Activated T-cell treated with anti-CD3 and anti-CD28 coated beads, Interleukin-2, amount 50 U/mL, for 72 hours (primary cell): ENCODE data around the gene PCDHAC1. TPM values are rescaled to one million over a fixed set of nuclear protein-coding genes. Genes with fewer than 3 reads are reported as not detected.
"Not testable (repeated sequence)": the region's sequence is repeated elsewhere in the genome, so short reads cannot be mapped to it uniquely, and the experiment has no call there.

ENCODE experiments used
- ATAC-seq, 2 donors: fragments of 150-1000 bp; cut with Tn5 transposase; replicated peaks in 1 of 2; 2 replicates each; pipeline ENCODE4 v1.10.0; 2021; ENCODE audit warnings: moderate library complexity in 2 of 2, mild to moderate bottlenecking in 1 of 2
- DNase-seq, 2 donors: peaks; one replicate each; pipeline ENCODE4 v3.0.0; 2021 to 2022; ENCODE audit warnings: mixed read lengths in 1 of 2
- H3K27ac Mint-ChIP-seq: one replicate; pipeline ENCODE4 v1.8.0; 2022; ENCODE audit warnings: mild to moderate bottlenecking, moderate library complexity, mixed read lengths
- H3K27me3 Mint-ChIP-seq: one replicate; pipeline ENCODE4 v1.8.0; 2022; ENCODE audit warnings: low read depth, mixed read lengths
- H3K36me3 Mint-ChIP-seq, 2 donors: one replicate each; pipeline ENCODE4 v1.8.0; 2022; ENCODE audit warnings: mixed read lengths in 2 of 2, mild to moderate bottlenecking in 1 of 2; ENCODE audit not compliant: insufficient read depth in 2 of 2
- H3K4me1 Mint-ChIP-seq: one replicate; pipeline ENCODE4 v1.8.0; 2022; ENCODE audit warnings: low read depth, mixed read lengths
- H3K4me3 Mint-ChIP-seq, 2 donors: one replicate each; pipeline ENCODE4 v1.8.0; 2022; ENCODE audit warnings: mild to moderate bottlenecking in 2 of 2, mixed read lengths in 2 of 2, moderate library complexity in 2 of 2
- H3K9me3 Mint-ChIP-seq, 2 donors: one replicate each; pipeline ENCODE4 v1.8.0; 2022; ENCODE audit warnings: mixed read lengths in 2 of 2
- total RNA-seq, 2 donors: library from RNA; stranded (reverse); gene quantifications; one replicate each; pipeline ENCODE4 v1.2.3, GENCODE V29; 2022

Gene PCDHAC1
- total RNA-seq, result not detected

- H3K4me3 Mint-ChIP-seq, result peak within 1 kb of the TSS; percentile 52 to 60
- peaks cover 35% of the 10 kb centered on the region for H3K27me3 Mint-ChIP-seq
Observed at GRCh38 chr5:140925806-140926442, at the start of gene PCDHAC1. Gene PCDHAC1 (plus strand): TSS chr5:140926299. CDS start chr5:140926893, 594 bp downstream.

GRCh38 chr5:140876541-140877261 lies 49.4 kb upstream of the PCDHAC1 start:
- DNase-seq, ATAC-seq, H3K27ac Mint-ChIP-seq, H3K4me3 Mint-ChIP-seq, H3K4me1 Mint-ChIP-seq: not testable (repeated sequence)
- Mint-ChIP-seq H3K9me3 (peaks cover 3 to 12% of the 10 kb centered on the region in 2 donors), H3K36me3 (peaks cover 11 to 15% of the 10 kb centered on the region in 2 donors), H3K27me3 (peaks cover 31% of the 10 kb centered on the region)

More at GRCh38 chr5:140925806-140926442, at the start of gene PCDHAC1:
- H3K27ac Mint-ChIP-seq, result no peak within 1 kb of the TSS
- no peaks in the 10 kb centered on the region for H3K9me3 Mint-ChIP-seq
- H3K36me3 Mint-ChIP-seq, result peaks cover 0 to 2% of the 10 kb centered on the region in 2 donors
- H3K4me1 Mint-ChIP-seq, result peaks cover 5% of the 10 kb centered on the region
- no peak for DNase-seq
- peak; percentile 5 to 24 for ATAC-seq

- H3K9me3 Mint-ChIP-seq, result peaks cover 4 to 10% of the 10 kb centered on the region in 2 donors
- ATAC-seq, result no peak
- no peak overlapping the region for H3K27ac Mint-ChIP-seq
- peaks cover 32% of the 10 kb centered on the region for H3K27me3 Mint-ChIP-seq
- H3K4me3 Mint-ChIP-seq, result no peak overlapping the region
- DNase-seq, result no peak
- H3K4me1 Mint-ChIP-seq, result no peaks in the 10 kb centered on the region
- peaks cover 9 to 15% of the 10 kb centered on the region in 2 donors for H3K36me3 Mint-ChIP-seq
Observed at GRCh38 chr5:140877262-140877581, 48.9 kb upstream of the PCDHAC1 start.

- H3K4me3 Mint-ChIP-seq, result no peak within 1 kb of the TSS
- peaks cover 14% of the 10 kb centered on the region for H3K27me3 Mint-ChIP-seq
- no peaks in the 10 kb centered on the region for H3K4me1 Mint-ChIP-seq
- H3K27ac Mint-ChIP-seq, result peak within 1 kb of the TSS; percentile 39
- ATAC-seq (no peak), DNase-seq (no peak)
- peaks cover 4 to 9% of the 10 kb centered on the region in 2 donors for H3K9me3 Mint-ChIP-seq
- H3K36me3 Mint-ChIP-seq, result peaks cover 6 to 11% of the 10 kb centered on the region in 2 donors
Observed at GRCh38 chr5:140881889-140882590, 44.1 kb upstream of the PCDHAC1 start, which contains the start of gene PCDHA13. Gene PCDHA13 (plus strand): TSS chr5:140882124. CDS start chr5:140882269, 145 bp downstream.

GRCh38 chr5:140882591-140882899 lies 43.6 kb upstream of the PCDHAC1 start:
- Mint-ChIP-seq H3K9me3 (peaks cover 4 to 9% of the 10 kb centered on the region in 2 donors), H3K36me3 (peaks cover 6 to 11% of the 10 kb centered on the region in 2 donors), H3K27ac (no peak overlapping the region), H3K4me3 (no peak overlapping the region), H3K27me3 (peaks cover 14% of the 10 kb centered on the region), H3K4me1 (no peaks in the 10 kb centered on the region)
- no peak for ATAC-seq
- DNase-seq, result no peak

GRCh38 chr5:140883373-140883772 lies 42.7 kb upstream of the PCDHAC1 start:
- Mint-ChIP-seq H3K4me1 (no peaks in the 10 kb centered on the region), H3K4me3 (no peak overlapping the region), H3K27ac (no peak overlapping the region), H3K36me3 (peaks cover 6 to 10% of the 10 kb centered on the region in 2 donors), H3K9me3 (peaks cover 4 to 9% of the 10 kb centered on the region in 2 donors), H3K27me3 (peaks cover 14% of the 10 kb centered on the region)
- DNase-seq (no peak), ATAC-seq (no peak)

- Mint-ChIP-seq H3K27ac (no peak overlapping the region), H3K4me3 (no peak overlapping the region), H3K36me3 (peaks cover 6 to 8% of the 10 kb centered on the region in 2 donors), H3K9me3 (peaks cover 4 to 6% of the 10 kb centered on the region in 2 donors), H3K27me3 (peaks cover 14% of the 10 kb centered on the region), H3K4me1 (no peaks in the 10 kb centered on the region)
- ATAC-seq (no peak), DNase-seq (no peak)
Observed at GRCh38 chr5:140883927-140884697, 42.0 kb upstream of the PCDHAC1 start.

- ATAC-seq, result no peak
- Mint-ChIP-seq H3K4me1 (no peaks in the 10 kb centered on the region), H3K27me3 (no peaks in the 10 kb centered on the region), H3K4me3 (no peak overlapping the region), H3K9me3 (peaks cover 0 to 11% of the 10 kb centered on the region in 2 donors), H3K27ac (no peak overlapping the region), H3K36me3 (no peaks in the 10 kb centered on the region)
- no peak for DNase-seq
Observed at GRCh38 chr5:140916325-140916724, 9.8 kb upstream of the PCDHAC1 start.

- Mint-ChIP-seq H3K36me3 (no peaks in the 10 kb centered on the region), H3K4me1 (peaks cover 5% of the 10 kb centered on the region), H3K27me3 (peaks cover 23% of the 10 kb centered on the region), H3K4me3 (no peak overlapping the region), H3K27ac (no peak overlapping the region), H3K9me3 (no peaks in the 10 kb centered on the region)
- ATAC-seq, result no peak
- DNase-seq, result no peak
Observed at GRCh38 chr5:140923601-140924000, 2.5 kb upstream of the PCDHAC1 start.

- peak; percentile 45 for DNase-seq
- H3K9me3 Mint-ChIP-seq, result no peaks in the 10 kb centered on the region
- no peak overlapping the region for H3K27ac Mint-ChIP-seq
- ATAC-seq, result peak; percentile 41 to 62
- peaks cover 0 to 2% of the 10 kb centered on the region in 2 donors for H3K36me3 Mint-ChIP-seq
- peaks cover 35% of the 10 kb centered on the region for H3K27me3 Mint-ChIP-seq
- H3K4me3 Mint-ChIP-seq, result peak overlapping the region; percentile 52 to 60
- H3K4me1 Mint-ChIP-seq, result peaks cover 5% of the 10 kb centered on the region
Observed at GRCh38 chr5:140926443-140927227, 536 bp downstream of the PCDHAC1 start.

GRCh38 chr5:140927228-140927573 lies 1.1 kb downstream of the PCDHAC1 start:
- no peak for ATAC-seq
- Mint-ChIP-seq H3K9me3 (no peaks in the 10 kb centered on the region), H3K36me3 (peaks cover 0 to 2% of the 10 kb centered on the region in 2 donors), H3K27me3 (peaks cover 35% of the 10 kb centered on the region), H3K4me1 (peaks cover 5% of the 10 kb centered on the region), H3K27ac (no peak overlapping the region), H3K4me3 (peak overlapping the region; percentile 43 to 60)
- DNase-seq, result no peak

- ATAC-seq, result no peak
- H3K4me1 Mint-ChIP-seq, result no peaks in the 10 kb centered on the region
- no peaks in the 10 kb centered on the region for H3K27me3 Mint-ChIP-seq
- H3K36me3 Mint-ChIP-seq, result no peaks in the 10 kb centered on the region
- no peak overlapping the region for H3K27ac Mint-ChIP-seq
- no peak for DNase-seq
- no peaks in the 10 kb centered on the region for H3K9me3 Mint-ChIP-seq
- no peak overlapping the region for H3K4me3 Mint-ChIP-seq
Observed at GRCh38 chr5:140934964-140935606, 9.0 kb downstream of the PCDHAC1 start.
